HL-60 (cell line): ENCODE data around the gene SLC16A10.

Experiments used
- DNase-seq, 2 experiments: peaks; one replicate each; pipeline ENCODE4 v3.0.0-alpha.2; 2010 to 2020; ENCODE audit warnings: low read depth in 1 of 2, low spot score in 1 of 2
- H3K27ac ChIP-seq: fragments of 250-450 bp; sonication (Bioruptor Pico); replicated peaks from 2 replicates; pipeline ENCODE4 v1.5.1; 2020; ENCODE audit warnings: mild to moderate bottlenecking, moderate library complexity
- H3K27me3 ChIP-seq: fragments of 250-450 bp; sonication (Bioruptor Pico); 2 replicates; pipeline ENCODE4 v1.5.1; 2021; ENCODE audit warnings: mild to moderate bottlenecking, moderate library complexity; ENCODE audit not compliant: insufficient read depth, poor library complexity, severe bottlenecking
- H3K4me3 ChIP-seq: replicated peaks from 2 replicates; pipeline ENCODE4 v1.5.1; 2011; ENCODE audit warnings: mild to moderate bottlenecking, control low read depth, low read length; ENCODE audit not compliant: insufficient read depth
- CTCF ChIP-seq: IDR thresholded peaks from one replicate; pipeline ENCODE4 v1.5.1; 2011; ENCODE audit warnings: low read length, control low read depth, inconsistent platforms; ENCODE audit not compliant: insufficient read depth
- GABPA ChIP-seq: IDR thresholded peaks from 2 replicates; pipeline ENCODE4 v1.6.1; 2012; ENCODE audit warnings: low read depth
- POLR2AphosphoS5 ChIP-seq: IDR thresholded peaks from 2 replicates; pipeline ENCODE4 v1.6.1; 2012; ENCODE audit warnings: low read depth
- SPI1 ChIP-seq: IDR thresholded peaks from 2 replicates; pipeline ENCODE4 v1.6.1; 2012; ENCODE audit warnings: low read depth, mild to moderate bottlenecking, borderline replicate concordance
- TF ChIP-seq, protein P1 (sequence below): IDR thresholded peaks from 2 replicates; pipeline ENCODE4 v1.6.1; 2012; ENCODE audit warnings: low read depth; ENCODE audit not compliant: insufficient replicate concordance

The SLC16A10 gene

DNA sequence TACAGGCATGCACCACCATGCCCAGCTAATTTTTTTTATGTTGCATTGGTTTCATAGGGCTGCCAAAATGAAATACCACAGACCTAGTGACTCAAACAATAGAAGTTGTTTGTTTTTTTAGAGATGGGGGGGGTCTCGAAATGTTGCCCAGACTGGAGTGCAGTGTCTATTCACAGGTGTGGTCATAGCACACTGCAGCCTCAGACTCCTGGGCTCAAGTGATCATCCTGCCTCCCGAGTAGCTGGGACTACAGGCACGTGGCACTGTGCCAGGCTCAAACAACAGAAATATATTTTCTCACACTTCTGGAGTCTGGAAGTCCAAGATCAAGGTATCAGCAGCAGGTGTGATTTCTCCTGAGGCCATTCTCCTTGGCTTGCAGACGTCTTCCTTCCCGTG, 6.6 kb upstream of the SLC16A10 start:
- no peaks in the 10 kb centered on the region for H3K27me3 ChIP-seq
- no peak for DNase-seq

GRCh38 chr6:111086685-111087084, 618 bp upstream of the SLC16A10 start:
- peak overlapping the region; percentile 63 for H3K4me3 ChIP-seq
- TF ChIP-seq POLR2AphosphoS5 (no peak), SPI1 (no peak), CTCF (no peak), GABPA (no peak)
- TF ChIP-seq, protein P1, sequence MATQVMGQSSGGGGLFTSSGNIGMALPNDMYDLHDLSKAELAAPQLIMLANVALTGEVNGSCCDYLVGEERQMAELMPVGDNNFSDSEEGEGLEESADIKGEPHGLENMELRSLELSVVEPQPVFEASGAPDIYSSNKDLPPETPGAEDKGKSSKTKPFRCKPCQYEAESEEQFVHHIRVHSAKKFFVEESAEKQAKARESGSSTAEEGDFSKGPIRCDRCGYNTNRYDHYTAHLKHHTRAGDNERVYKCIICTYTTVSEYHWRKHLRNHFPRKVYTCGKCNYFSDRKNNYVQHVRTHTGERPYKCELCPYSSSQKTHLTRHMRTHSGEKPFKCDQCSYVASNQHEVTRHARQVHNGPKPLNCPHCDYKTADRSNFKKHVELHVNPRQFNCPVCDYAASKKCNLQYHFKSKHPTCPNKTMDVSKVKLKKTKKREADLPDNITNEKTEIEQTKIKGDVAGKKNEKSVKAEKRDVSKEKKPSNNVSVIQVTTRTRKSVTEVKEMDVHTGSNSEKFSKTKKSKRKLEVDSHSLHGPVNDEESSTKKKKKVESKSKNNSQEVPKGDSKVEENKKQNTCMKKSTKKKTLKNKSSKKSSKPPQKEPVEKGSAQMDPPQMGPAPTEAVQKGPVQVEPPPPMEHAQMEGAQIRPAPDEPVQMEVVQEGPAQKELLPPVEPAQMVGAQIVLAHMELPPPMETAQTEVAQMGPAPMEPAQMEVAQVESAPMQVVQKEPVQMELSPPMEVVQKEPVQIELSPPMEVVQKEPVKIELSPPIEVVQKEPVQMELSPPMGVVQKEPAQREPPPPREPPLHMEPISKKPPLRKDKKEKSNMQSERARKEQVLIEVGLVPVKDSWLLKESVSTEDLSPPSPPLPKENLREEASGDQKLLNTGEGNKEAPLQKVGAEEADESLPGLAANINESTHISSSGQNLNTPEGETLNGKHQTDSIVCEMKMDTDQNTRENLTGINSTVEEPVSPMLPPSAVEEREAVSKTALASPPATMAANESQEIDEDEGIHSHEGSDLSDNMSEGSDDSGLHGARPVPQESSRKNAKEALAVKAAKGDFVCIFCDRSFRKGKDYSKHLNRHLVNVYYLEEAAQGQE, result no peak
- DNase-seq, result no peak
- H3K27ac ChIP-seq, result no peak overlapping the region
- peaks cover 24% of the 10 kb centered on the region for H3K27me3 ChIP-seq

More for the DNA sequence above, 6.6 kb upstream of the SLC16A10 start:
- no peak overlapping the region for H3K4me3 ChIP-seq
- TF ChIP-seq POLR2AphosphoS5 (no peak), CTCF (no peak), GABPA (no peak), SPI1 (no peak)
- TF ChIP-seq, protein P1, result no peak
- no peak overlapping the region for H3K27ac ChIP-seq

DNA sequence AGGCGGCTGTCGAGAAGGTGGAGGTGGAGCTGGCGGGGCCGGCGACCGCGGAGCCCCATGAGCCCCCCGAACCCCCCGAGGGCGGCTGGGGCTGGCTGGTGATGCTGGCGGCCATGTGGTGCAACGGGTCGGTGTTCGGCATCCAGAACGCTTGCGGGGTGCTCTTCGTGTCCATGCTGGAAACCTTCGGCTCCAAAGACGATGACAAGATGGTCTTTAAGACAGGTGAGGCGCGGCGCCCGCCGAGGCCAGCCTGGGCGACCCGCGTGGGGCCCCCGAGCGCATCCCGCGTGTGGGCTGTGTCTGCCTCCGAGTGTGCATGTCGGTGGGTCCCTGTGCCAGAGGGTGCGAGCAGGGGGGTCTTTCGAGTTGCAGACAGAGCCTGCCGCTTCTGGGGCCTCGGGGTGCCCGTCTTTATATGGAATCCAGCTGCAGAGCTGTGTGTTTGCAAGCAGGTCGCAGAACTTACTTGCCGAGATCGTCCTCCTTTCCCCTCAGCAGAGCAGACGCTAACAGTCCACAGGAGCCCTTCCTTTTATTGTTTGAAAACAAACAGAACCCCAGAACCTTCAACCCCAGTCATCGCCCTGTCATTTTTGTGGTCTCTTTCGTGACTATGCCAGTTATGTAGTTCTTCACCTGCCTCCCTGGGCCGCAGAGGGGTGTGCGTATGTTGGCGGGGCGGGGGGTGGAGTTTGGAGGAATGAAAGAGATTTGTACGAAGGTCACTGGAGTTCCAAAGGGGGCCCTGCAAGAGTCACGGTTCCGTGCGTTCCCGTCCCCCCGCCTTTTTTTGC, 766 bp downstream of the SLC16A10 start:
- Histone ChIP-seq H3K27me3 (peaks cover 24% of the 10 kb centered on the region), H3K27ac (no peak overlapping the region), H3K4me3 (peak overlapping the region; percentile 63)
- DNase-seq, result peak in 1 of 2 experiments; percentile 6
- TF ChIP-seq POLR2AphosphoS5, result no peak
- TF ChIP-seq, protein P1, result no peak
- TF ChIP-seq GABPA, result no peak
- no peak for TF ChIP-seq CTCF
- TF ChIP-seq SPI1, result no peak
